Ascending aorta (tissue), 2 donors: ENCODE measurements around the gene ERC1. TPM values are rescaled to one million over a fixed set of nuclear protein-coding genes. Genes with fewer than 3 reads are reported as not detected.

Experiments
- DNase-seq, 2 donors: peaks; one replicate each; pipeline ENCODE4 v3.0.0-alpha.2; 2019; ENCODE audit warnings: low spot score in 2 of 2
- H3K27ac ChIP-seq, 2 donors: fragments of 200-600 bp; sonication (generic); one replicate each; pipeline ENCODE4 v1.5.1; 2016 to 2017; ENCODE audit warnings: mild to moderate bottlenecking in 1 of 2
- H3K27me3 ChIP-seq: fragments of 200-600 bp; sonication (generic); one replicate; pipeline ENCODE4 v1.5.1; 2017
- H3K36me3 ChIP-seq, 2 donors: fragments of 200-600 bp; sonication (generic); one replicate each; pipeline ENCODE4 v1.5.1; 2016
- H3K4me1 ChIP-seq, 2 donors: fragments of 200-600 bp; sonication (generic); one replicate each; pipeline ENCODE4 v1.5.1; 2016 to 2017; ENCODE audit warnings: mild to moderate bottlenecking in 1 of 2
- H3K4me3 ChIP-seq, 2 donors: fragments of 200-600 bp; sonication (generic); one replicate each; pipeline ENCODE4 v1.5.1; 2016 to 2017; ENCODE audit warnings: mild to moderate bottlenecking in 1 of 2
- H3K9me3 ChIP-seq, 2 donors: fragments of 200-600 bp; sonication (generic); one replicate each; pipeline ENCODE4 v1.5.1; 2016
- CTCF ChIP-seq, 3 experiments: fragments of 200-600 bp in 2 of 3; fragments of 450-650 bp in 1 of 3; sonication (generic) in 2 of 3; IDR thresholded peaks; one replicate each; pipeline ENCODE4 v1.5.1; 2016 to 2019; ENCODE audit warnings: antibody characterized with exemption in 3 of 3, mild to moderate bottlenecking in 1 of 3, moderate library complexity in 1 of 3
- intact Hi-C: fragments of 100-400 bp; cut with DNase I; formaldehyde crosslinking; loops from one replicate; pipeline ENCODE4 v1.15.1; 2023
- total RNA-seq: library from RNA; depleted of rRNA; stranded (reverse); fragments of >200 nt; gene quantifications from one replicate; pipeline ENCODE4 v1.1.0, GENCODE V29; 2016

ERC1 gene
- total RNA-seq, 1 donor from 2014 or later: 41.4 TPM

- H3K36me3 ChIP-seq: no peaks in the 10 kb centered on the region
- H3K27ac ChIP-seq: no peak overlapping the region
- intact Hi-C loops: no loop called here
- H3K27me3 ChIP-seq: no peaks in the 10 kb centered on the region
- no peak for DNase-seq
- H3K4me3 ChIP-seq: no peak overlapping the region
- no peaks in the 10 kb centered on the region for H3K9me3 ChIP-seq
- peak in 1 of 3 experiments; percentile 18 for TF ChIP-seq CTCF (IDR thresholded peaks at IDR 0.05)
- H3K4me1 ChIP-seq: no peaks in the 10 kb centered on the region
Observed at GRCh38 chr12:1279050-1279449, 288.0 kb downstream of the ERC1 start.

- DNase-seq: no peak
- no peaks in the 10 kb centered on the region for H3K36me3 ChIP-seq
- intact Hi-C loops: no loop called here
Observed at GRCh38 chr12:1280059-1280458, 289.0 kb downstream of the ERC1 start.

GRCh38 chr12:1281683-1282366 lies 290.8 kb downstream of the ERC1 start:
- TF ChIP-seq CTCF (IDR thresholded peaks at IDR 0.05): no peak
- DNase-seq: no peak
- intact Hi-C loops: no loop called here
- H3K27ac ChIP-seq: no peak overlapping the region
- no peaks in the 10 kb centered on the region for H3K9me3 ChIP-seq
- H3K4me3 ChIP-seq: no peak overlapping the region
- no peaks in the 10 kb centered on the region for H3K27me3 ChIP-seq
- no peaks in the 10 kb centered on the region for H3K36me3 ChIP-seq
- no peaks in the 10 kb centered on the region for H3K4me1 ChIP-seq

More at GRCh38 chr12:1280059-1280458, 289.0 kb downstream of the ERC1 start:
- no peaks in the 10 kb centered on the region for H3K9me3 ChIP-seq
- TF ChIP-seq CTCF (IDR thresholded peaks at IDR 0.05): no peak
- H3K4me1 ChIP-seq: no peaks in the 10 kb centered on the region
- no peak overlapping the region for H3K4me3 ChIP-seq
- no peaks in the 10 kb centered on the region for H3K27me3 ChIP-seq
- no peak overlapping the region for H3K27ac ChIP-seq

- TF ChIP-seq CTCF (IDR thresholded peaks at IDR 0.05): no peak
- no peaks in the 10 kb centered on the region for H3K27me3 ChIP-seq
- no peak overlapping the region for H3K4me3 ChIP-seq
- intact Hi-C loops: no loop called here
- no peaks in the 10 kb centered on the region for H3K4me1 ChIP-seq
- no peak overlapping the region for H3K27ac ChIP-seq
- H3K9me3 ChIP-seq: no peaks in the 10 kb centered on the region
- no peak for DNase-seq
- H3K36me3 ChIP-seq: no peaks in the 10 kb centered on the region
Observed at GRCh38 chr12:1282670-1283315, 291.8 kb downstream of the ERC1 start.

- Histone ChIP-seq H3K27me3 (no peaks in the 10 kb centered on the region), H3K4me1 (no peaks in the 10 kb centered on the region), H3K27ac (no peak overlapping the region), H3K9me3 (no peaks in the 10 kb centered on the region), H3K36me3 (no peaks in the 10 kb centered on the region), H3K4me3 (no peak overlapping the region)
- TF ChIP-seq CTCF (IDR thresholded peaks at IDR 0.05): no peak
- intact Hi-C loops: no loop called here
- DNase-seq: no peak
Observed at GRCh38 chr12:1283316-1283715, 292.3 kb downstream of the ERC1 start.
